LNCAP (cell line): Measurements from ENCODE around the gene ZNF423.

Experiments
- TF ChIP-seq, protein P1 (sequence below): fragments of 450-650 bp; IDR thresholded peaks from 2 replicates; pipeline ENCODE4 v1.5.1; 2017; ENCODE audit warnings: mild to moderate bottlenecking

Gene ZNF423

GRCh38 chr16:49496656-49497055, 359.3 kb downstream of the ZNF423 start:
- TF ChIP-seq, protein P1, sequence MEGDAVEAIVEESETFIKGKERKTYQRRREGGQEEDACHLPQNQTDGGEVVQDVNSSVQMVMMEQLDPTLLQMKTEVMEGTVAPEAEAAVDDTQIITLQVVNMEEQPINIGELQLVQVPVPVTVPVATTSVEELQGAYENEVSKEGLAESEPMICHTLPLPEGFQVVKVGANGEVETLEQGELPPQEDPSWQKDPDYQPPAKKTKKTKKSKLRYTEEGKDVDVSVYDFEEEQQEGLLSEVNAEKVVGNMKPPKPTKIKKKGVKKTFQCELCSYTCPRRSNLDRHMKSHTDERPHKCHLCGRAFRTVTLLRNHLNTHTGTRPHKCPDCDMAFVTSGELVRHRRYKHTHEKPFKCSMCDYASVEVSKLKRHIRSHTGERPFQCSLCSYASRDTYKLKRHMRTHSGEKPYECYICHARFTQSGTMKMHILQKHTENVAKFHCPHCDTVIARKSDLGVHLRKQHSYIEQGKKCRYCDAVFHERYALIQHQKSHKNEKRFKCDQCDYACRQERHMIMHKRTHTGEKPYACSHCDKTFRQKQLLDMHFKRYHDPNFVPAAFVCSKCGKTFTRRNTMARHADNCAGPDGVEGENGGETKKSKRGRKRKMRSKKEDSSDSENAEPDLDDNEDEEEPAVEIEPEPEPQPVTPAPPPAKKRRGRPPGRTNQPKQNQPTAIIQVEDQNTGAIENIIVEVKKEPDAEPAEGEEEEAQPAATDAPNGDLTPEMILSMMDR = no peak

DNA sequence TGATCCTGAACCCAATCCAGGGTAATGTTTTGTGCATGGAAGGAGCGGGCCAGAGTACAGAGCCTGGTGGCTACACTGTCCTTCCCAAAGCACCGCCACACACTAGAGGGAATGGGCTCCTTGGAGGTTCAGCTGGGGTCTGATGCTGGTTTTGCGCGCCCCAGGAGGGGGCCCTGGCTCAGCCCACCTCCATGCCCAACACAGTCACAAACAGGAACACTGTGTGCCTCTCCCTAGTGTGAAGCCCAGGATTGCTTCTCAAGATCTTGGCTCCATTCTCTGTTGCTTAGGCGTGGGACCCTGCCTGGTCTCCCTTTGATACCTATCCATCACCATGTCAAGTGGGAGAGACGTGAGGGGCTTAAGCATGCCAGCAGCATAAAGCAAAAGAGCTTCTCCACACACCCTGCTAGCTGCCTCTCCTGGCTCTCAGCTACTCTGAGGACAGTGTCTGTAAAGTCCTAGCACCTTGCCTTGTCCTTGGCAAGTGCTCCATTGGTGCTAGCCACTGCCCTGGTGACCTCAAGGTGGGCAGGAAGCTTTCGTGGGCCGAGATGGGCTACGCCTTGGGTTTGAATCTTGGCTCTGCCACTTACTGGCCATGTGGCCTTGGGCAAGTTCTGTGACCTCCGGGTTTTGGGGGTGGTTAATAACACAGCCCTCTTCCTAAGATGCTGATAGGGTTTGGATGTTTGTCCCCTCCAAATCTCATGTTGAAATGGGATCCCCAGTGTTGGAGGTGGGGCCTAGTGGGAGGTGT, 360.1 kb downstream of the ZNF423 start:
- TF ChIP-seq, protein P1 = no peak

GRCh38 chr16:49494891-49495566, 360.9 kb downstream of the ZNF423 start:
- TF ChIP-seq, protein P1 = no peak

GRCh38 chr16:49494474-49494873, 361.4 kb downstream of the ZNF423 start:
- TF ChIP-seq, protein P1 = no peak

DNA sequence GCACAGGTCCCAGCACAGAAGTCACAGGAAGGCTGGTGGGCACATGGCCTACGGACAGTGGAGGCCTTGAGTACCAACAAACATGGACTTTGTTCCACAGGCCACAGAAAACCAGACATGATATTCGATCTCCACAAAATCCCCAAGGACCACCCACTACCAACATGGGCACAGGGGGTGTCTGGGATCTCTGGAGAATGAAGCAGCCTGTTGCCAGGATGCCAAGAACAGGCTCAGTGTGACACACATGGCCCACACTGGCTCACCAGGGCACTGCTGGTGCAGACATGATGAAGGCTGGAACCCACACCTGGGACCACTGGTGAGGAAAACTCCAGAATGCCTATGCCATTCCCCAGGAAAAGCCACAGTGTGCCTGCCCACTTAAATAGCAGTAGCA, 362.1 kb downstream of the ZNF423 start:
- TF ChIP-seq, protein P1 = no peak

- TF ChIP-seq, protein P1 = no peak
These were observed 362.9 kb downstream of the ZNF423 start for GRCh38 chr16:49492896-49493626.
